IPS DF 6.9 (cell line): Measurements from ENCODE around the gene PPFIA3.
"Not testable (repeated sequence)": the region's sequence is repeated elsewhere in the genome, so short reads cannot be mapped to it uniquely, and the experiment has no call there.

Source experiments
- DNase-seq: peaks from one replicate; pipeline ENCODE4 v3.0.0-alpha.2; 2013; ENCODE audit warnings: low read depth, low spot score
- H3K27ac ChIP-seq: one replicate; pipeline ENCODE4 v1.5.1; 2013; ENCODE audit warnings: low read length, control low read depth
- H3K27me3 ChIP-seq: 2 replicates; pipeline ENCODE4 v1.6.1; 2013; ENCODE audit warnings: mild to moderate bottlenecking, low read length; ENCODE audit not compliant: control insufficient read depth, insufficient read depth
- H3K36me3 ChIP-seq: 2 replicates; pipeline ENCODE4 v1.6.1; 2013; ENCODE audit warnings: low read length; ENCODE audit not compliant: control insufficient read depth, insufficient read depth
- H3K4me1 ChIP-seq: 2 replicates; pipeline ENCODE4 v1.6.1; 2013; ENCODE audit warnings: low read length; ENCODE audit not compliant: control insufficient read depth, insufficient read depth
- H3K4me3 ChIP-seq: 2 replicates; pipeline ENCODE4 v1.5.1; 2013; ENCODE audit warnings: mild to moderate bottlenecking, low read length
- H3K9me3 ChIP-seq: 2 replicates; pipeline ENCODE4 v1.6.1; 2013; ENCODE audit warnings: low read length, inconsistent platforms; ENCODE audit not compliant: control insufficient read depth, insufficient read depth
- WGBS: extraction: QIAGEN DNeasy Blood & Tissue Kit; methylation state at CpG from one replicate; pipeline ENCODE4 v1.1.7; 2013; ENCODE audit warnings: mixed read lengths, missing lambda C conversion rate; ENCODE audit not compliant: insufficient read length, insufficient coverage; 5-methylcytosine and 5-hydroxymethylcytosine counted together

The PPFIA3 gene

GRCh38 chr19:49161987-49162386, 42.6 kb downstream of the PPFIA3 start:
- no peak overlapping the region for H3K27ac ChIP-seq
- H3K9me3 ChIP-seq, result no peaks in the 10 kb centered on the region
- no peak overlapping the region for H3K4me3 ChIP-seq
- no peaks in the 10 kb centered on the region for H3K27me3 ChIP-seq
- H3K4me1 ChIP-seq, result peaks cover 3% of the 10 kb centered on the region
- no CpG with 5 or more reads among the region's 4 CpGs for WGBS
- no peaks in the 10 kb centered on the region for H3K36me3 ChIP-seq
- DNase-seq, result no peak

GRCh38 chr19:49165111-49165750, 45.9 kb downstream of the PPFIA3 start:
- H3K9me3 ChIP-seq, result no peaks in the 10 kb centered on the region
- H3K4me3 ChIP-seq, result no peak overlapping the region
- H3K27ac ChIP-seq, result no peak overlapping the region
- WGBS, result no CpG with 5 or more reads among the region's 24 CpGs
- 0 out of 2 replicates have a peak, but pooled peaks cover 1% of the 10 kb centered on the region for H3K4me1 ChIP-seq
- H3K27me3 ChIP-seq, result no peaks in the 10 kb centered on the region
- DNase-seq, result no peak
- H3K36me3 ChIP-seq, result no peaks in the 10 kb centered on the region; the same call in 1 of the 2 replicates

- no peaks in the 10 kb centered on the region for H3K9me3 ChIP-seq
Measured at GRCh38 chr19:49165865-49166301, 46.5 kb downstream of the PPFIA3 start.

GRCh38 chr19:49167857-49168409, 48.6 kb downstream of the PPFIA3 start:
- H3K4me3 ChIP-seq, result no peak overlapping the region
- no peak for DNase-seq
- WGBS, result no CpG with 5 or more reads among the region's 25 CpGs
- no peaks in the 10 kb centered on the region for H3K27me3 ChIP-seq
- H3K27ac ChIP-seq, result no peak overlapping the region
- H3K9me3 ChIP-seq, result no peaks in the 10 kb centered on the region
- no peaks in the 10 kb centered on the region; the same call in 1 of the 2 replicates for H3K36me3 ChIP-seq
- H3K4me1 ChIP-seq, result 0 out of 2 replicates have a peak, but pooled peaks cover 1% of the 10 kb centered on the region

More at GRCh38 chr19:49165865-49166301, 46.5 kb downstream of the PPFIA3 start:
- no peak for DNase-seq
- no peaks in the 10 kb centered on the region; the same call in 1 of the 2 replicates for H3K36me3 ChIP-seq
- no peak overlapping the region for H3K27ac ChIP-seq
- H3K27me3 ChIP-seq, result no peaks in the 10 kb centered on the region
- no peak overlapping the region for H3K4me3 ChIP-seq
- 0 out of 2 replicates have a peak, but pooled peaks cover 1% of the 10 kb centered on the region for H3K4me1 ChIP-seq
- WGBS, result no CpG with 5 or more reads among the region's 30 CpGs

GRCh38 chr19:49168421-49168820, 49.1 kb downstream of the PPFIA3 start:
- Histone ChIP-seq H3K27ac (no peak overlapping the region), H3K9me3 (no peaks in the 10 kb centered on the region), H3K27me3 (no peaks in the 10 kb centered on the region), H3K4me3 (no peak overlapping the region), H3K36me3 (no peaks in the 10 kb centered on the region; the same call in 1 of the 2 replicates), H3K4me1 (0 out of 2 replicates have a peak, but pooled peaks cover 1% of the 10 kb centered on the region)
- WGBS, result no CpG with 5 or more reads among the region's 23 CpGs
- DNase-seq, result no peak

- DNase-seq, result no peak
- no peaks in the 10 kb centered on the region for H3K9me3 ChIP-seq
- no peak overlapping the region for H3K4me3 ChIP-seq
- no peaks in the 10 kb centered on the region for H3K36me3 ChIP-seq
- WGBS, result no CpG with 5 or more reads among the region's 2 CpGs
- no peaks in the 10 kb centered on the region for H3K27me3 ChIP-seq
- H3K4me1 ChIP-seq, result no peaks in the 10 kb centered on the region
- no peak overlapping the region for H3K27ac ChIP-seq
Measured at GRCh38 chr19:49173198-49173597, 53.9 kb downstream of the PPFIA3 start.

GRCh38 chr19:49180659-49181058, 61.3 kb downstream of the PPFIA3 start:
- Histone ChIP-seq H3K27ac (no peak overlapping the region), H3K4me1 (no peaks in the 10 kb centered on the region), H3K9me3 (no peaks in the 10 kb centered on the region; the same call in 1 of the 2 replicates), H3K4me3 (no peak overlapping the region), H3K27me3 (no peaks in the 10 kb centered on the region), H3K36me3 (no peaks in the 10 kb centered on the region)
- WGBS, result 100% methylated on average over 1 of the region's 4 CpGs
- DNase-seq, result no peak

- WGBS, result 100% methylated on average over 1 of the region's 20 CpGs
- not testable (repeated sequence) for H3K27ac ChIP-seq, H3K4me1 ChIP-seq, DNase-seq, H3K9me3 ChIP-seq, H3K4me3 ChIP-seq, H3K27me3 ChIP-seq, H3K36me3 ChIP-seq
Measured at GRCh38 chr19:49182010-49182847, 62.9 kb downstream of the PPFIA3 start.

- H3K36me3 ChIP-seq, result no peaks in the 10 kb centered on the region
- no CpG with 5 or more reads among the region's 26 CpGs for WGBS
- no peaks in the 10 kb centered on the region; the same call in 1 of the 2 replicates for H3K9me3 ChIP-seq
- H3K27ac ChIP-seq, result no peak overlapping the region
- DNase-seq, result no peak
- H3K27me3 ChIP-seq, result no peaks in the 10 kb centered on the region
- no peaks in the 10 kb centered on the region for H3K4me1 ChIP-seq
- H3K4me3 ChIP-seq, result no peak overlapping the region
Measured at GRCh38 chr19:49182848-49183375, 63.6 kb downstream of the PPFIA3 start.

- Histone ChIP-seq H3K4me3 (no peak overlapping the region), H3K4me1 (no peaks in the 10 kb centered on the region), H3K9me3 (no peaks in the 10 kb centered on the region; the same call in 1 of the 2 replicates), H3K27me3 (no peaks in the 10 kb centered on the region), H3K27ac (no peak overlapping the region), H3K36me3 (no peaks in the 10 kb centered on the region)
- DNase-seq, result no peak
- WGBS, result no CpG with 5 or more reads among the region's 5 CpGs
Measured at GRCh38 chr19:49186108-49186507, 66.8 kb downstream of the PPFIA3 start.
